HG02938 (cell line): ENCODE data around the gene FBXW11.

Experiments used
- ATAC-seq: cut with Tn5 transposase; IDR thresholded peaks from one replicate; pipeline ENCODE4 v1.9.1; 2021; ENCODE audit warnings: mild to moderate bottlenecking, moderate library complexity; ENCODE audit not compliant: unreplicated experiment

Gene FBXW11

DNA sequence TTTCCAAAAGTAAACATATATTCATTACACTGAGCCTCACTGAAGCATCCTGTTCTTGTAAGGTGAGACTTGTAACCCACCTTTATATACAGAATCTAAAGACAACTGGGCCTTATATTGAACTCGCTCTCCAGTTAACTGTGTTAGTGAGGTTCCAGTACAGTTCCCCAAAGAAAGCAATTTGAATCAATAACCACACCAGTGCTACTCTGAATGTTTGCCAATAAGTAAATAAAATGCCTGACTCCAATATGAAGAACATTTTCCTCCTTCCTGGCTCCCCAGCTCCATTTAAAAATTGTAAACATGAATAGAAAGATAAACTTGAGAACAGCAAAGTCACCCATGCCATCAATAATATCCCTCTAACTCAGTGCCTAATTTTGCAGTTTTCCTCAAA, 50.1 kb downstream of the FBXW11 start:
- ATAC-seq, result no peak

DNA sequence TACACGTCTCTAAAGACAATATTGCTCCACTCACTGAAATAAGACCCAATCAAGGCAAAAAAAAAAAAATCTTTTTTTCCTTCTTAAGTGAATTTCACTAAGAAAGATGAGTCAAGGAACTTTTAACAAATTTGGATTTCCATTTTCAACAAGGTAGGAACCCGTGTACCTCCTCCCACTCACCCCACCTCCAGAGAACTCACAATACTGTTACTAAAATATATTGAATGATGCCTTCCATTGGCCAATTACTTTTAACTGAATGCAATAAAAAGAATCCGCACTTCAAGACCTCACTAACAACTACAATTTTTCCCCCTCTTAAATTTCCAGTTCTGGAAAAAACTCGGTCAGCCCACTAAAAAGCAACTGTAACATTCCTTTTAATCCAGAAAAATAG, 50.7 kb downstream of the FBXW11 start:
- ATAC-seq, result no peak

DNA sequence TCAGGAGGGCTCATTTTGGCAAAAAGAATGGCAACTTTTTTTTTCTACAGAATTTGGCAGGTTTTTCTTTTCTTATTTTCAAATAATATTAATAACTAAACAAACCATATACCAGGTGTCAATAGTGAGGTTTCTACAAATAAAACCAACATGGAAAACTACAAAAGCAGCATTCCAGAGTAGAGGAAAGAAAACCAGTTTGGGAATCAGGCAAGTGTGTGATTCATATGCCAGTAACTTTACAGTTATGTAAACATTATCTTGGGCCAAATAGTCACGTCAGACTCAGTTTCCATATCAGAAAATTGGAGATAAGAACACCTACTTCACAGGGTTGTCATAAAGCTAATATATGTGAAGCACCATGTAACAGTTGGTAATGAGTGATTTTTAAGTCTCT, 51.7 kb downstream of the FBXW11 start:
- no peak for ATAC-seq

DNA sequence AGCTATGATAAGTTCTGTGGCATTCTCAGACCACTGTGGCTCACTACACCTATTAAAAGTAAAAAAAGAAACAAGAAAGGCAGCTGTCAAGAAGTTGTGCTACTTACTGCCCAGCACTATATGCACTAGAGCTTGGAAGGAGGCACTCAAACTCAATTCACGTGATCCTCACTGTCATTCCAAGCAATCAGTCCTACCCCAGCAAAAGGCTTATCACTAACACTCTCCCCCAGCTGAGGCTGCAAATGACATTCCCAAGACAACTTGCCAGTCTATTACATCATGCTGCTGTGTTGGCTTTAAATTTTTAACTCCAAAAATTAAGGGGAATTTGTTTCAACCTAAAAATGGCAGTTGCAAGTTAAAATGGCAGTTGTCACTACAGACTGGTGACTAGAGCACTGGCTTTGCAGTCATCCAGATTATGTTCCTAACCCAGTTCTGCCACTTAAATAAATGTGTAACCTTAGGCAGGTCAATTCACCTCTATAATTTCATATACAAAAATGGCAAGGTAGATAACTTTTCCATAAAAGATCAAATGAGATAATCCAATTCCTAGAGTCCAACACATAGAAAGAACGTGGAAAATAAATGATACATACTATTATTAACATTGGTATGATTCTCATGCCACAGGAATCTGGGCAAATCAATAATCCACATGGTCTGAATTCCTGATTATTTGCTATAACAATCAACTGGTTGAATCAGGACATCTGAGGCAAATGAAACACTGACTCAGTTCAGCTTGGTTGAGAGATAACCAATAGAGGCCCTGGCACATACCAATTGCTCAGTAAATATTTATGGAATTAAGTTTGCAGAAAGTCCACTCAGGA, 52.4 kb downstream of the FBXW11 start:
- no peak for ATAC-seq

DNA sequence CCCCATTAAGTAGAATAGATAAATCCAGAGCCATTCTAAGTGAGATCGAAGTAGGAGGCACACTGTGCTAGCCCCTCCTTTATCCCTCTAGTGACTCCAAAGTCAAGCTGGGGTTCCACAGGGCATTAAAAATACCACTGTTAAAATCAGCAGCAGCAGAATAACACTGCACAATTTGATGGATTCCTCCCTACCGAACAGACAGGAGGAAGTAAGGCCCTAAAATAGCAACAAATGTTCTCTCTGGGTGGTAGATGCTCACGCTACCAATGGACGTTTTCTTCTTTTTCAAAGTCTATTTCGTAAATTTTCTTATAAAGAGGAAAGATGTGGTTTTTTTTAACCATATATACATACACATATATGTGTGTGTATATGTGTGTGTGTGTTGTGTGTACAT, 54.4 kb downstream of the FBXW11 start:
- no peak for ATAC-seq

DNA sequence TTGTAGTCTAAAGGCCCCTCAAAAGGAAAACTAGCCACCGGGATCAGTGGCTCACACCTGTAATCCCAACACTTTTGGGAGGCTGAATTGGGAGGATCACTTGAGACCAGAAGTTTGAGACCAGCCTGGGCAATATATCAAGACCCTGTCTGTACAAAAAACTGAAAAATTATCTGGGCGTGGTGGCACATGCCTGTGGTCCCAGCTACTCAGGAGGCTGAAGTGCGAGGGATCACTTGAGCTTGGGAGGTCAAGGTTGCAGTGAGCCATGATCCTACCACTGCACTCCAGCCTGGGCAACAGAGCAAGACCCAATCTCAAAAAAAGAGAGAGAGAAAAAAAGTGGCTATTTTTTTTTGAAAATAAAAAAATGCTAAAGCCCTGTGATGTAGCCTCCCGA, 55.2 kb downstream of the FBXW11 start:
- no peak for ATAC-seq

DNA sequence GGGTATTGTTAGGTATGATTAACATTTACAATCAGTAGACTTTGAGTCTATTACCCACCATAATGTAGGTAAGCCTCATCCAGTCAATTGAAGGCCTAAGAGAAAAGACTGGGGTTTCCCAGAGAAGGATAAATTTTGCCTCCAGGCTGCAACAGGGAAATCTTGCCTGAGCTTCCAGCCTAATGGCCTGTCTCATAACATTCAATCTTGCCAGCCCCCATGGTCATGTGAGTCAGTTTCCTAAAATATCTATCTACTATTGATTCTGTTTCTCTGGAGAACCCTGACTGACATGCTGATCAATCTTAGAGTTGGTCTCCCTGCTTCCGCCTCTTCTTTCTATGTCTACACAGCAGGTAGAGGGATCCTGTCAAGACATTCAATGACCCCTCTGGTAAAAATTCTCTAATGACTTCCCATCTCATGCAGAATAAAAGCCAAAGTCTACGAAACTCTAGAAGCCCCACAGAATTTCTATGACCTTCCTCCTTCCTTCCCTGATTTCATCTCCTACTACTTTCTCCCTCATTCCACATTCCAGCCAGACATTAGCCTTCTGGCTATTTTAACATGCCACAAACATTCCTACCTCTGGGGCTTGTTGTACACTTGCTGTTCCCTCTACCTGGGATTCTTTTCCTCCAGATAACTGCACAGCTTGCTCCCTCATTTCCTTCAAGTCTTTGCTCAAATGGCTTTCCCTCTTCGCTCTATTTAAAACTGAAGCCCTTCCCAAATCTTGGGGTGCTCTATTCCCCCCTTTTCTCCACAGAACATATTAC, 60.2 kb downstream of the FBXW11 start:
- no peak for ATAC-seq

DNA sequence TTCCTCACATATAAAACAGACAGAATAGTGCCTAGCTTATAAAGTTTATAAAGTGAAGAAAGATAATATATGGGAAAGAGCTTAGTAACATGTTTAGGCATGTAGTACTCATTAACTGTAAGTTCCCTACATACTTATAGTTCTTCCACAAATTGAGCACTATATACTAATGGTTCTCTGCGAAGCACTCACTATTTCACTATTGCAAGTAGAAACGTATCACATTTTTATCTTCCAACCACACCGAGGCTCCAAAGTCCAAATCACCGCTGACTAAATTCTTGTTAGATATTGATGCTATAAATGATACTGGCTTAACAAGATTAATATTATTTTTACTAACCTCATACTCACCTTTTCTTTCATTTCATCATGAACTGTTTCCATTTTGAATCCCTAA, 61.0 kb downstream of the FBXW11 start:
- ATAC-seq, result no peak

DNA sequence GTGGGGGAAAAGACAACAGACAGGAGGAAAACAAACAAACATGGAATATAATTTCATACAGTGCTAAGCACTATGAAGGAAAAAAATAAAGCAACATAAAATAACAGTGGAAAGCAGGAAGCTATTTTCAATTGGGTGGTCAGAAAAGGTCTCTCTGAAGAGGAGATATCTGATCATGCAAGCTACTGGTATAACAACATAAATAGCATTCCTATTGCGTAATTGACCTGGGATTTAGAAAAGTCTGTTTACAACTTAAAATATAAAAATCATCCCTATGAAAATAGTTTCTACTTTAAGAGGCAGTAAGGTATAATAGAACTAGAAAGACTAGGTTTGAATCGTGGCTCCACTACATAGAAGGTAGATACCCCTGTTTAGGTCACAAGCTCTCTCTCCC, 61.4 kb downstream of the FBXW11 start:
- no peak for ATAC-seq

DNA sequence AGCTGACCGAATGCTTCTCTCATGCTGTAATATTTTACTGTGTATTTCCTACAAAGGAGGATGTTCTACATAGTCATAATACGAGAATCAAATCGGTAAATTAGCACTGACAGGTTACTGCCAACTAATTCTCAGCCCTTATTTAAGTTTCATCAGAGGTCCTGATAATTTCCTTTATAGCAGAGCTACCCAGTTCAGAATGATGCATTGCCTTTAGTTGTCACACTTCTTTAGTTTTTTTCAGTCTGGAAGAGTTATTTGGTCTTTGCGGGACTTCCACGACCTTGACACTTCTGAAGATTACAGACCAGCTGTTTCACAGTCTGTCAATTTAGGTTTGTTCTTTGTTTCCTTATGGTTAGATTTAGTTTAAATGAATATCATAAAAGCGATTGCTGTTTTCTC, 64.3 kb downstream of the FBXW11 start:
- peak; percentile 44 for ATAC-seq

DNA sequence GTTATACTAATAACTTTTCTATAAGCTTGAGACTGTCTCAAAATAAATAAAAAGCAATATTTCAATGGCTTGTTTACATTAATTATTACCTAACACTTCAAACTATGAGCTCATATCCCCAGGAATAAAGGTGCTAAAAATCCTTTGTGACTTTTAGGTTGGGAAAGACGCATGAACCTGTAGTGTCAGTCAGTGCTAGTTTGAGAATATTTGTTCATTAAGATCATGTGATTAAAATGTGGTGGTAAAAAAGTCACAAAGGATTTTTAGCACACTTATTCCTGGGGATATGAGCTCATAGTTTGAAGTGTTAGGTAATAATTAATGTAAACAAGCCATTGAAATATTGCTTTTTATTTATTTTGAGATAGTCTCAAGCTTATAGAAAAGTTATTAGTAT, 64.8 kb downstream of the FBXW11 start:
- ATAC-seq, result peak; percentile 24

DNA sequence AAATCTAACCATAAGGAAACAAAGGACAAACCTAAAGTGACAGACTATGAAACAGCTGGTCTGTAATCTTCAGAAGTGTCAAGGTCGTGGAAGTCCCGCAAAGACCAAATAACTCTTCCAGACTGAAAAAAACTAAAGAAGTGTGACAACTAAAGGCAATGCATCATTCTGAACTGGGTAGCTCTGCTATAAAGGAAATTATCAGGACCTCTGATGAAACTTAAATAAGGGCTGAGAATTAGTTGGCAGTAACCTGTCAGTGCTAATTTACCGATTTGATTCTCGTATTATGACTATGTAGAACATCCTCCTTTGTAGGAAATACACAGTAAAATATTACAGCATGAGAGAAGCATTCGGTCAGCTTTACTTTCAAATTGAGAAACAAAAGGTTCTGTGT, 65.2 kb downstream of the FBXW11 start:
- peak; percentile 64 for ATAC-seq

DNA sequence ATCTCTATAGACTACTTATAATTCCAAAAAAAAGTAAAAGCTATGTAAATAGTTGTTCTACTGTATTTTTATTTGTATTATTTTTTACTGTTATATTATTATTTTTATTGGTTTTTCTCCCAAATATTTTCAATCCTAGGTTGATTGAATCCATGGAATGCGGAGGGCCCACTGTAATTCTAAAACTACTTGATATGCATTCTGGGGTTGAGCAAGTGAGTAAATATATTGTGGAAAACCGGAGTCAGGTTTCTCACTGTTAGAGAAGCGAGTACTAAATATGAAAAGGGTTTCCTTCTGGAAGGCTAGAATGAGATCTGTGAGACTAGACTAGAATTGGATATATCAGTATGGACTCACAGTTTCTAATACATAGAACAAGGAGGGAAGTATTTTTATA, 66.5 kb downstream of the FBXW11 start:
- no peak for ATAC-seq

DNA sequence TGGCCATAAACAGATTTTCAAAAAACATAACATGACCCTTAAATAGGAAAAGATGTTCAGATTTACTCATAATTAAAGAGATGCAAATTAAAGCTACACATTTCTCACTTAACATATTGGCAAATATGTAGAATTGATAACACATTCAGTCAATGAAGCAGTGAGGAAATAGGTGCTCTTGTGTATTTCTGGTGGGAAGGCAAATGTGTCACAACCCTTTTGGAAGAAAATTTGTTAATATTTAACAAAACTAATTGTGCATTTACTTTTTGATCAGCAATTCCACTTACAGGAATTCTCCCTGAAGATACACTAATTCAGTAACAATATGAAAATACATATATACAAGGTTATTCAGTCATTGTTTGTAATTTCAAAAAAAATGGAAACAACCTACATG, 68.1 kb downstream of the FBXW11 start:
- ATAC-seq, result no peak

DNA sequence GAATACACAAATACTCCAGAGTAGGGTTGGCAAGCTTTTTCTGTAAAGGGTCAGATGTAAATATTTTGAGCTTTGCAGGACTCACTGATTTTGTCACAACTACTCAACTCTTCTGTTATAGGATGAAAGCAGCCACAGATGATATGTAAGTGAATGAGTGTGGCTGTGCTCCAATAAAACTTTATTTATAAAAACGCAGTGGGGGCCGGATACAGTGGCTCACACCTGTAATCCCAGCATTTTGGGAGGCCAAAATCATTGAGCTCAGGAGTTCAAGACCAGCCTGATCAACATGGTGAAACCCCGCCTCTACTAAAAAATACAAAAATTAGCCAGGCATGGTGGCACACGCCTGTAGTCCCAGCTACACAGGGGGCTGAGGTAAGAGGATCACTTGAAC, 69.1 kb downstream of the FBXW11 start:
- ATAC-seq, result no peak

DNA sequence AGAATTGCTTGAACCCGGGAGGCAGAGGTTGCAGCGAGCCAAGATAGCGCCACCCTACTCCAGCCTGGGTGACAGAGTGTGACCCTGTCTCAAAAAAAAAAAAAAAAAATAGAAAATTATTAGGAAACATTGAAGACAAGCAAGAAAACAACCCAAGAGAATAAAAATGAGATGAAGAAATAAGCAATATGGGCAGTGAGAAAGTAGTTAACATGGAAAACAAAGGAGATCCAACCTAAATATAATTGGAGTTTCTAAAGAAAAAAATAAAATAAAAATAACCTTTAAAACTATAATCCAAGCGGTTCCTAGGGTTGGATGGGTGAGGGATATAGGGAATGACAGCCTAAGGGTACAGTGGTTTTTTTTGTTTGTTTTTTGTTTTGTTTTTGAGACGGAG, 71.9 kb downstream of the FBXW11 start:
- ATAC-seq, result no peak

DNA sequence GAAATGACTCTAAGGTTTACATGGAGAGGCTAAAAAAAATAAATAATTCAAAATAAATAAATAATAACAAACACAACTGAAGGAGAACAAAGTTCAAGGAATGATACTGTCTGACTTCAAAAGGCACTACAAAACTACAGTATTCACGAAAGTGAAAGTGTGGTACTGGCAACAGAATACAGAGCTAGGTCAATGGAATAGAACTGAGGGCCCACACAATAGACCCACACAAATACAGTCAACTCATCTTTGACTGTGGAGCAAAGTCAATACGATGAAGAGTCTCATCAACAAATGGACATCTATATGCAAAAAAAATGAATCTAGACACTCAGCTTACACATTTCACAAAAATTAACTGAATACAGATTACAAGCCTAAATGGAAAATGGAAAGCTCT, 75.3 kb downstream of the FBXW11 start:
- no peak for ATAC-seq

DNA sequence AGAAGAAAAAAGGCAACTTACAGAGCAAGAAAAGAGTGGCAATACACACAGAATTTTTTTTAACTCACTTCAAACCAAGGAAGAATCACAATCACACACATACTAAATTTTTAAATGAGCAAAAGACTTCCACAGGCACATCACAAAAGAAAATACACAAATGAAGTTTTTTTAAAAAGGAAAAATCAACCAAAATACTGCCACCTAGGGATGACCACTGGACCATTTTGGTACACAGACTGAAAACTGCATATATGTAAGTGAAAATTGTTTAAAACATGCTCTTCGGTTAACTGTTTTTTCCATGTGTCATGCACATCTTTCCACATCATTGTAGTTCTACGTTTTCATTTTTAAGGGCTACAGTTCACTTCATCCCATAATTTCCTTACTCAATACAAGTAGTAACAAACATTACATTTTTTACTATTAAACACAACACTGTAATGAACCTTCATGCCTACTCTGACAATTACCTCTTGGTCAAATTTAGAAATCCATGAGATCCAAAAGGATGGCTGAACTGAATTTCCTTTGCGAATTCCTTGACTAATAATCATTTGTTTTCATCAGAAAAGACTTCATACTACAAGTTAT, 79.0 kb downstream of the FBXW11 start:
- no peak for ATAC-seq

DNA sequence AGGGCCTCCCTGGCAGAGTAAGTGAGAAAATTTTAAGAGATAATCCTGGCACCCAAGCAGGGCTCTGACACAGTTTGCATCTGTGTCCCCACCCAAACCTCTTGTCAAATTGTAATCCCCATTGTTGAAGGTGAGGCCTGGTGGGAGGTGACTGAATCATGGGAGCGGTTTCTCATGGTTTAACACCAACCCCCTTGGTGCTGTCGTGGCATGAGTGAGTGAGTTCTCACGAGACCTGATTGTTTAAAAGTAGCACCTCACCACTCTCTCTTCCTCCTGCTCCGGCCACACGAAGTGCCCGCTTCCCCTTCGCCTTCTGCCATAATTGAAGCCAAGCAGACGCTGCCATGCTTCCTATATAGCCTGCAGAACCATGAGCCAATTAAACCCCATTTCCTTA, 80.1 kb downstream of the FBXW11 start:
- ATAC-seq, result peak; percentile 86

DNA sequence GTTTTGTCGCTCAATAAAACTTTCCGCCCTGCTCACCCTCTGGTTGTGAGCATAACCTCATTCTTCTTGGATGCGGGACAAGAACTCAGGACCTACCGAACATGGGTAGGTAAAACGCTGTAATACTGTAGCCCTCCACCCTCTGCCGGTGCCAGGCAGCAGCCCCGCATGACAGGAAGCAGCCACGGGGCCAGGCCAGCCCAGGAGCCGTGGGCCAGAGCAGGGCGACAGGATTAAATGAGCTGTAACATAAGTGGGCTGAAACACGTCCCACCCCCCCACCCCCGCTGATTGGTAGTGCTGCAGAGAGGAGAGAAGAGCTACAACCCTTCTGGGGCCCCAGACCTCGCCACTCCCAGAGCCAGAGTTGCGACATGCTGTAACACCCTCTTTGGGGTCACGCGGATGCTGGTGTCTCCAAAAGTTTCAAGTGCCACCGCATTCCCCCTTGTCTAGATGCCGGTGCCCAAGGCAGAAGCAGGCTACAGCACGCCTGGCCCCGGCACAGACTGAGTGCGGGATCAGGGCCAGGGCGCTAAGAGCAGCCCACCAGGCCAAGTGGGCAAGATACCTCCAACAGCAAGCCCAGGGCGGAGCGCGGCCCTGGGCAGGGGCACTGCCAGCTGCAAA, 81.8 kb downstream of the FBXW11 start:
- ATAC-seq, result no peak

DNA sequence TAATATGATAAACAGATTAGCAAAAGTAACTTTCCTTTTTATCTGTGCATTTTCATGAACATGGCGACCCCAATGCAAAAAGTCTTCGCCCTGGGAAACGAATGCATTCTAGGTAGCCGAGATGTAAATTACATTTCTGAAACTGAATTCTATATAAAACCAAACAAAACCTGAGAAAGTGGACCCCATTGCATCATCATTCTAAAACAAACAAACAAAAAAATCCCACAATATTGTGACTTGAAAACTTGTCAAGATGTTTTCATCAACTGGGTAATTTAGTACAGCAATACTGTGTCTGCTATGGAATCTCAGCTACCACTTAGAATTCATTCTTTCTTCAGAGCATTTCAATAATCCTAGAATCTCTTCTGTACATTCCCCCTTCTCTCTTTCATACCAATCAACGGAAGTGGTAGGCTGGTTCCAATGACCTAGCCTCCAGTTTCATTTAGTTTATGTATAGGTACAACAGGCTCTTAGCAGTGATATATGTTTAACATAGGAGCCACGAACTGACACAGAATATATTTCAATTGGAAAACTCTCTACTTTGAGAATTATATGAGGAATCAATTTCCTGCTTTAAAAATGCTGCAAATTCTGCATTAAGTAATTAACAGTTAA, 85.6 kb downstream of the FBXW11 start:
- ATAC-seq, result no peak
